ENCODE data around the gene ZSWIM1. TPM values are rescaled to one million over a fixed set of nuclear protein-coding genes. Genes with fewer than 3 reads are reported as not detected.

Gene ZSWIM1
- total and polyA plus RNA-seq, 2 of the 13 experiments (the other 11 are each of a cell fraction or from before 2014, with no cell fraction given) = 9.5 to 11.7 TPM

DNA sequence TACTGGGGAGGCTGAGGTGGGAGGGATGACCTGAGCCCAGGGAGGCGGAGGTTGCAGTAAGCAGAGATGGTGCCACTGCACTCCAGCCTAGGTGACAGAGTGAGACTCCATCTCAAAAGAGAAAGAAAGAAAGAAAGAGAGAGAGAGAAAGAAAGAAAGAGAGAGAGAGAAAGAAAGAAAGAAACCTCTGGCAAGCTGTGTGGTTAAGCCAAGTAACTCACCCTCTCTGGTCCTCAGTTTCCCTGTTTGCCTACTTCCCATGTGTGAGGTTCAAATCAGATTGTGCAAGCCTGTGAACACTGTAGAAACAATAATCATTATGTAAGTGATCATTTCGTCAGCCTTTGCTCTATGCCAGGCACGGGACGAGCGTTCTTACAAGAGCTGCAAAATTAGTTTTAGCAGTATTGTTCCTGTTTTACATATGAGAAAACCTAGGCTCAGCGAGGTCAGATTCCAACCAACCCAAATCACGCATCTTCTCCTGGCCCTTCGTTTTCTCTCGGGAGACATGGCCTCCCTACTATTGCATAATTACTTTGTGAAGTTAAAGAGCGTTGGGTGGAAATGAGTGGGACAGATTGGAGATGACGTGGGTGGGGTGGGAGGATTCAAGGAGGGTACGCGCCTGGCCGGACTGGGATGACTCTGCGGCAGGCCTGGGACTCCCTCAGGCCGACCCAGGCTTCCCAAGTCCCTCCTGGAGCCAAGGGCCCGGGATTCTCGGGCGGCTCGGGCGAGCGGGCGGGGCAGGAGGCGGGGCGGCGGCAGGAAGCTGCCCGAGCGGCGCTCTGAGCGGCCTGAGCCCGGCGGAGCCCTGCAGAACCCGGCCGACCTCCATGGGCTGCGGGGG, 47.8 kb upstream of the ZSWIM1 start, which contains the start of gene SNX21 (continued):
- TF ChIP-seq ZNF710 (CRISPR knock-in tag; IDR thresholded peaks at IDR 0.05; ENCODE audit: borderline replicate concordance) = peak; percentile 84; the same call in 1 of the 2 replicates
- TF ChIP-seq HMGXB4 (CRISPR knock-in tag; IDR thresholded peaks at IDR 0.05; ENCODE audit: borderline replicate concordance in 1 of 2, low read depth in 1 of 2) = peak in 1 of 2 experiments; percentile 83; a peak in 2 of 4 replicates
- no peak for TF ChIP-seq ETV5 (CRISPR knock-in tag; IDR thresholded peaks at IDR 0.05; ENCODE audit: borderline replicate concordance)
- no peak for TF ChIP-seq HOXA7 (CRISPR knock-in tag; IDR thresholded peaks at IDR 0.05)
- peak; percentile 82; the same call in 1 of the 2 replicates for TF ChIP-seq MEIS1 (CRISPR knock-in tag; IDR thresholded peaks at IDR 0.05; ENCODE audit: borderline replicate concordance)
- no peak for TF ChIP-seq TBL1XR1 (IDR thresholded peaks at IDR 0.05; ENCODE audit: borderline replicate concordance, low read length, partially characterized antibody)
- no peak for TF ChIP-seq PCBP1 (IDR thresholded peaks at IDR 0.05; ENCODE audit: borderline replicate concordance, low read depth, low read length)
- no peak; the same call in 1 of the 2 replicates for TF ChIP-seq ZNF256 (CRISPR knock-in tag; conservative IDR thresholded peaks at IDR 0.05)
- no peak for TF ChIP-seq ZNF512 (CRISPR knock-in tag; IDR thresholded peaks at IDR 0.05)
- no peak for TF ChIP-seq AKNA (CRISPR knock-in tag; IDR thresholded peaks at IDR 0.05; ENCODE audit: borderline replicate concordance)
- TF ChIP-seq ZNF704 (CRISPR knock-in tag; IDR thresholded peaks at IDR 0.05; ENCODE audit: borderline replicate concordance) = peak; percentile 31; the same call in 1 of the 2 replicates
- no peak for TF ChIP-seq ZSCAN30 (CRISPR knock-in tag; IDR thresholded peaks at IDR 0.05)
- peak; percentile 57 for TF ChIP-seq ZNF614 (CRISPR knock-in tag; IDR thresholded peaks at IDR 0.05; ENCODE audit: borderline replicate concordance)
- peak; percentile 83; the same call in 1 of the 2 replicates for TF ChIP-seq SALL2 (CRISPR knock-in tag; IDR thresholded peaks at IDR 0.05)
- TF ChIP-seq FOXK2 (IDR thresholded peaks at IDR 0.05) = no peak
